CD14-positive monocyte (primary cell): ENCODE measurements around the gene CCT2. TPM values are rescaled to one million over a fixed set of nuclear protein-coding genes. Genes with fewer than 3 reads are reported as not detected.

Experiments
- DNase-seq, 3 donors: peaks; one replicate each; pipeline ENCODE4 v3.0.0-alpha.2; 2011 to 2022
- H2AFZ ChIP-seq: 2 replicates; pipeline ENCODE4 v1.6.0; 2012; ENCODE audit warnings: mild to moderate bottlenecking, low read depth, low read length, inconsistent platforms; ENCODE audit not compliant: insufficient read depth, poor library complexity, severe bottlenecking
- H3K27ac ChIP-seq, 2 donors: 1 replicate in 1 of 2; 2 replicates in 1 of 2; pipeline ENCODE4 v1.5.1; 2012 to 2013; ENCODE audit warnings: low read length in 2 of 2, control low read depth in 1 of 2, inconsistent platforms in 1 of 2, low read depth in 1 of 2, mild to moderate bottlenecking in 1 of 2
- H3K27me3 ChIP-seq, 2 donors: one replicate each; pipeline versions ENCODE4 v1.6.0 to v1.6.1; 2011 to 2013; ENCODE audit warnings: low read length in 2 of 2; ENCODE audit not compliant: control insufficient read depth in 2 of 2, insufficient read depth in 2 of 2
- H3K36me3 ChIP-seq, 2 donors: replicated peaks in 1 of 2; 1 replicate in 1 of 2; 2 replicates in 1 of 2; pipeline versions ENCODE4 v1.5.1 to v1.6.1; 2012 to 2013; ENCODE audit warnings: low read length in 2 of 2, control low read depth in 1 of 2, inconsistent platforms in 1 of 2, mild to moderate bottlenecking in 1 of 2; ENCODE audit not compliant: insufficient read depth in 2 of 2, control insufficient read depth in 1 of 2
- H3K4me1 ChIP-seq, 2 donors: 1 replicate in 1 of 2; 2 replicates in 1 of 2; pipeline versions ENCODE4 v1.5.1 to v1.6.1; 2012 to 2013; ENCODE audit warnings: low read length in 2 of 2, control low read depth in 1 of 2, inconsistent platforms in 1 of 2, mild to moderate bottlenecking in 1 of 2, moderate library complexity in 1 of 2; ENCODE audit not compliant: insufficient read depth in 2 of 2, control insufficient read depth in 1 of 2
- H3K4me2 ChIP-seq: replicated peaks from 2 replicates; pipeline ENCODE3; 2012; ENCODE audit warnings: low read length, moderate library complexity, mild to moderate bottlenecking; ENCODE audit not compliant: poor library complexity, severe bottlenecking; ENCODE audit errors: extremely low read depth
- H3K4me3 ChIP-seq, 3 experiments: fragments of 200-600 bp in 1 of 3; sonication (generic) in 1 of 3; replicated peaks in 1 of 3; 1 replicate in 2 of 3; 2 replicates in 1 of 3; pipeline ENCODE4 v1.5.1; 2011 to 2013; ENCODE audit warnings: low read length in 3 of 3, mild to moderate bottlenecking in 3 of 3, control low read depth in 2 of 3, low read depth in 2 of 3, inconsistent platforms in 1 of 3, moderate library complexity in 1 of 3
- H3K79me2 ChIP-seq: 2 replicates; pipeline ENCODE4 v1.6.0; 2012; ENCODE audit warnings: mild to moderate bottlenecking, control low read depth, inconsistent platforms, low read length, moderate library complexity; ENCODE audit not compliant: insufficient read depth
- H3K9ac ChIP-seq: 2 replicates; pipeline ENCODE4 v1.6.0; 2017; ENCODE audit warnings: low read length, mild to moderate bottlenecking; ENCODE audit not compliant: insufficient read depth, poor library complexity, severe bottlenecking
- H3K9me3 ChIP-seq, 2 donors: replicated peaks in 1 of 2; 1 replicate in 1 of 2; 2 replicates in 1 of 2; pipeline versions ENCODE4 v1.5.1 to v1.6.1; 2012 to 2013; ENCODE audit warnings: low read length in 2 of 2, control low read depth in 1 of 2; ENCODE audit not compliant: control insufficient read depth in 1 of 2, insufficient read depth in 1 of 2
- H4K20me1 ChIP-seq: 2 replicates; pipeline ENCODE4 v1.6.0; 2012; ENCODE audit warnings: mild to moderate bottlenecking, low read length, control low read depth, moderate library complexity; ENCODE audit not compliant: insufficient read depth
- H3K27ac Mint-ChIP-seq, 7 donors: one replicate each; pipeline ENCODE4 v1.8.0; 2020; ENCODE audit warnings: mild to moderate bottlenecking in 7 of 7, mixed read lengths in 7 of 7, moderate library complexity in 6 of 7, inconsistent platforms in 2 of 7
- H3K27me3 Mint-ChIP-seq, 3 donors: one replicate each; pipeline ENCODE4 v1.8.0; 2021 to 2022; ENCODE audit warnings: low read depth in 3 of 3, mild to moderate bottlenecking in 3 of 3, mixed read lengths in 3 of 3, moderate library complexity in 3 of 3, inconsistent platforms in 1 of 3
- H3K36me3 Mint-ChIP-seq, 2 donors: one replicate each; pipeline ENCODE4 v1.8.0; 2020; ENCODE audit warnings: mixed read lengths in 2 of 2, inconsistent platforms in 1 of 2, mild to moderate bottlenecking in 1 of 2
- H3K4me1 Mint-ChIP-seq: one replicate; pipeline ENCODE4 v1.8.0; 2020; ENCODE audit warnings: mild to moderate bottlenecking, mixed read lengths
- H3K4me3 Mint-ChIP-seq, 2 donors: one replicate each; pipeline ENCODE4 v1.8.0; 2020; ENCODE audit warnings: mild to moderate bottlenecking in 2 of 2, mixed read lengths in 2 of 2, moderate library complexity in 1 of 2
- H3K9me3 Mint-ChIP-seq, 7 donors: one replicate each; pipeline ENCODE4 v1.8.0; 2020 to 2022; ENCODE audit warnings: mixed read lengths in 7 of 7, mild to moderate bottlenecking in 6 of 7, moderate library complexity in 6 of 7, inconsistent platforms in 2 of 7
- WGBS: methylation state at CpG from one replicate; pipeline ENCODE4 v1.1.5; 2013; ENCODE audit warnings: missing lambda C conversion rate; ENCODE audit not compliant: insufficient coverage; 5-methylcytosine and 5-hydroxymethylcytosine counted together
- intact Hi-C, 2 donors: fragments of 100-400 bp; cut with micrococcal nuclease; formaldehyde crosslinking; loops; one replicate each; pipeline versions ENCODE4 v1.15.0 to v1.15.1; 2023
- polyA plus RNA-seq, 3 donors: library from polyadenylated mRNA; depleted of rRNA in 1 of 3; unstranded in 2 of 3; stranded (reverse) in 1 of 3; fragments of 300-500 nt in 2 of 3; fragments of >200 nt in 1 of 3; fragmentation: Illumina TruSeq in 2 of 3; gene quantifications; 1 replicate in 2 of 3; 2 replicates in 1 of 3; pipeline ENCODE4 v1.2.3, GENCODE V29; 2012 to 2021
- TF ChIP-seq, protein P1 (sequence below): fragments of 200-600 bp; IDR thresholded peaks from one replicate; pipeline ENCODE4 v1.8.0; 2022; ENCODE audit warnings: antibody characterized with exemption, mild to moderate bottlenecking

CCT2 gene
- polyA plus RNA-seq, 3 donors: 39.8 to 87.4 (median 63.3) TPM

GRCh38 chr12:69546693-69547438 is 38.4 kb upstream of the CCT2 start:
- no peaks in the 10 kb centered on the region for H3K4me1 Mint-ChIP-seq
- 100% methylated on average over 3 of the region's 7 CpGs for WGBS
- no peak overlapping the region for H3K27ac Mint-ChIP-seq

GRCh38 chr12:69548687-69549086 is 36.6 kb upstream of the CCT2 start:
- Histone ChIP-seq H3K36me3 (peaks cover 0 to 2% of the 10 kb centered on the region in 2 donors), H4K20me1 (peaks cover 2% of the 10 kb centered on the region), H3K27ac (peak overlapping the region in 1 of 2 donors; percentile 9), H3K4me3 (no peak overlapping the region), H3K4me1 (no peaks in the 10 kb centered on the region), H2AFZ (no peak overlapping the region), H3K9ac (no peak overlapping the region), H3K79me2 (no peaks in the 10 kb centered on the region), H3K9me3 (peaks cover 4 to 8% of the 10 kb centered on the region in 2 donors), H3K4me2 (no peak overlapping the region), H3K27me3 (no peaks in the 10 kb centered on the region)
- Mint-ChIP-seq H3K27ac (no peak overlapping the region), H3K4me3 (no peak overlapping the region), H3K36me3 (peaks cover 2 to 7% of the 10 kb centered on the region in 2 donors), H3K27me3 (no peaks in the 10 kb centered on the region), H3K9me3 (peaks cover under 1 to 16% (median 11%) of the 10 kb centered on the region in 7 donors), H3K4me1 (no peaks in the 10 kb centered on the region)
- intact Hi-C loops: no loop called here
- TF ChIP-seq, protein P1, sequence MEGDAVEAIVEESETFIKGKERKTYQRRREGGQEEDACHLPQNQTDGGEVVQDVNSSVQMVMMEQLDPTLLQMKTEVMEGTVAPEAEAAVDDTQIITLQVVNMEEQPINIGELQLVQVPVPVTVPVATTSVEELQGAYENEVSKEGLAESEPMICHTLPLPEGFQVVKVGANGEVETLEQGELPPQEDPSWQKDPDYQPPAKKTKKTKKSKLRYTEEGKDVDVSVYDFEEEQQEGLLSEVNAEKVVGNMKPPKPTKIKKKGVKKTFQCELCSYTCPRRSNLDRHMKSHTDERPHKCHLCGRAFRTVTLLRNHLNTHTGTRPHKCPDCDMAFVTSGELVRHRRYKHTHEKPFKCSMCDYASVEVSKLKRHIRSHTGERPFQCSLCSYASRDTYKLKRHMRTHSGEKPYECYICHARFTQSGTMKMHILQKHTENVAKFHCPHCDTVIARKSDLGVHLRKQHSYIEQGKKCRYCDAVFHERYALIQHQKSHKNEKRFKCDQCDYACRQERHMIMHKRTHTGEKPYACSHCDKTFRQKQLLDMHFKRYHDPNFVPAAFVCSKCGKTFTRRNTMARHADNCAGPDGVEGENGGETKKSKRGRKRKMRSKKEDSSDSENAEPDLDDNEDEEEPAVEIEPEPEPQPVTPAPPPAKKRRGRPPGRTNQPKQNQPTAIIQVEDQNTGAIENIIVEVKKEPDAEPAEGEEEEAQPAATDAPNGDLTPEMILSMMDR: no peak
- no peak for DNase-seq

More at GRCh38 chr12:69546693-69547438, 38.4 kb upstream of the CCT2 start:
- intact Hi-C loops: no loop called here
- H3K4me1 ChIP-seq: no peaks in the 10 kb centered on the region
- H3K79me2 ChIP-seq: no peaks in the 10 kb centered on the region
- no peak overlapping the region for H3K4me2 ChIP-seq
- TF ChIP-seq, protein P1: no peak
- Mint-ChIP-seq H3K27me3 (no peaks in the 10 kb centered on the region), H3K4me3 (no peak overlapping the region), H3K36me3 (peaks cover 7 to 9% of the 10 kb centered on the region in 2 donors), H3K9me3 (peaks cover 7 to 20% (median 17%) of the 10 kb centered on the region in 7 donors)
- no peaks in the 10 kb centered on the region for H3K27me3 ChIP-seq
- H3K27ac ChIP-seq: no peak overlapping the region
- no peak for DNase-seq
- no peak overlapping the region for H2AFZ ChIP-seq
- H4K20me1 ChIP-seq: no peaks in the 10 kb centered on the region
- H3K9me3 ChIP-seq: peaks cover 4 to 13% of the 10 kb centered on the region in 2 donors
- H3K36me3 ChIP-seq: peaks cover 2 to 17% of the 10 kb centered on the region in 2 donors
- H3K4me3 ChIP-seq: no peak overlapping the region
- H3K9ac ChIP-seq: no peak overlapping the region
